DLD1 (cell line): Measurements from ENCODE around the gene EXOG.

ENCODE experiments used
- in situ Hi-C: cut with HindIII; loops from 2 replicates; pipeline ENCODE4 v1.10.0; 2017; ENCODE audit warnings: low sequenced_read_pairs

EXOG gene

GRCh38 chr3:38496131-38496910, at the start of gene EXOG:
Gene EXOG, plus strand, starts transcription at chr3:38496340. Its CDS starts 28 bp downstream, at chr3:38496368.
- in situ Hi-C loops = no loop called here

- in situ Hi-C loops = no loop called here
Measured at GRCh38 chr3:38446812-38447211, 49.3 kb upstream of the EXOG start.

- in situ Hi-C loops = loop anchor here (25.0 kb wide), 1 partner anchor 89 kb away; no protein-coding TSS in a partner anchor
Measured at GRCh38 chr3:38450853-38451252, 45.3 kb upstream of the EXOG start.

GRCh38 chr3:38453075-38453912, 42.8 kb upstream of the EXOG start, which contains the start of gene ACVR2B:
Gene ACVR2B, plus strand, starts transcription at chr3:38453890. Its CDS starts 433 bp downstream, at chr3:38454323.
- in situ Hi-C loops = loop anchor here (25.0 kb wide), 1 partner anchor 91 kb away; no protein-coding TSS in a partner anchor

GRCh38 chr3:38453913-38454177, 42.3 kb upstream of the EXOG start:
- in situ Hi-C loops = loop anchor here (25.0 kb wide), 1 partner anchor 92 kb away; no protein-coding TSS in a partner anchor

- in situ Hi-C loops = loop anchor here (25.0 kb wide), 1 partner anchor 92 kb away; no protein-coding TSS in a partner anchor
Measured at GRCh38 chr3:38454178-38454883, 41.8 kb upstream of the EXOG start.

- in situ Hi-C loops = loop anchor here (25.0 kb wide), 1 partner anchor 93 kb away; no protein-coding TSS in a partner anchor
Measured at GRCh38 chr3:38454884-38455638, 41.1 kb upstream of the EXOG start.

- in situ Hi-C loops = loop anchor here (25.0 kb wide), 1 partner anchor 94 kb away; no protein-coding TSS in a partner anchor
Measured at GRCh38 chr3:38455639-38456430, 40.3 kb upstream of the EXOG start.

GRCh38 chr3:38457111-38458003, 38.8 kb upstream of the EXOG start:
- in situ Hi-C loops = loop anchor here (25.0 kb wide), 1 partner anchor 95 kb away; no protein-coding TSS in a partner anchor

- in situ Hi-C loops = loop anchor here (25.0 kb wide), 1 partner anchor 97 kb away; no protein-coding TSS in a partner anchor
Measured at GRCh38 chr3:38458796-38459498, 37.2 kb upstream of the EXOG start.

- in situ Hi-C loops = loop anchor here (25.0 kb wide), 1 partner anchor 97 kb away; no protein-coding TSS in a partner anchor
Measured at GRCh38 chr3:38459499-38460048, 36.6 kb upstream of the EXOG start.

GRCh38 chr3:38460377-38461270, 35.5 kb upstream of the EXOG start:
- in situ Hi-C loops = loop anchor here (25.0 kb wide), 1 partner anchor 98 kb away; no protein-coding TSS in a partner anchor

GRCh38 chr3:38465588-38466154, 30.5 kb upstream of the EXOG start:
- in situ Hi-C loops = loop anchor here (25.0 kb wide), 1 partner anchor 103 kb away; no protein-coding TSS in a partner anchor

- in situ Hi-C loops = loop anchor here (25.0 kb wide), 1 partner anchor 106 kb away; no protein-coding TSS in a partner anchor
Measured at GRCh38 chr3:38468765-38469164, 27.4 kb upstream of the EXOG start.

- in situ Hi-C loops = loop anchor here (25.0 kb wide), 1 partner anchor 108 kb away; no protein-coding TSS in a partner anchor
Measured at GRCh38 chr3:38469852-38470251, 26.3 kb upstream of the EXOG start.
